Activated CD4-positive, alpha-beta T cell treated with anti-CD3 and anti-CD28 coated beads, Interleukin-2, amount 50 U/mL, for 16 hours (primary cell): ENCODE measurements around the gene DEPDC7.
"Not testable (repeated sequence)": the region's sequence is repeated elsewhere in the genome, so short reads cannot be mapped to it uniquely, and the experiment has no call there.

Source experiments
- DNase-seq: peaks from one replicate; pipeline ENCODE4 v3.0.0-alpha.2; 2020

The DEPDC7 gene

DNA sequence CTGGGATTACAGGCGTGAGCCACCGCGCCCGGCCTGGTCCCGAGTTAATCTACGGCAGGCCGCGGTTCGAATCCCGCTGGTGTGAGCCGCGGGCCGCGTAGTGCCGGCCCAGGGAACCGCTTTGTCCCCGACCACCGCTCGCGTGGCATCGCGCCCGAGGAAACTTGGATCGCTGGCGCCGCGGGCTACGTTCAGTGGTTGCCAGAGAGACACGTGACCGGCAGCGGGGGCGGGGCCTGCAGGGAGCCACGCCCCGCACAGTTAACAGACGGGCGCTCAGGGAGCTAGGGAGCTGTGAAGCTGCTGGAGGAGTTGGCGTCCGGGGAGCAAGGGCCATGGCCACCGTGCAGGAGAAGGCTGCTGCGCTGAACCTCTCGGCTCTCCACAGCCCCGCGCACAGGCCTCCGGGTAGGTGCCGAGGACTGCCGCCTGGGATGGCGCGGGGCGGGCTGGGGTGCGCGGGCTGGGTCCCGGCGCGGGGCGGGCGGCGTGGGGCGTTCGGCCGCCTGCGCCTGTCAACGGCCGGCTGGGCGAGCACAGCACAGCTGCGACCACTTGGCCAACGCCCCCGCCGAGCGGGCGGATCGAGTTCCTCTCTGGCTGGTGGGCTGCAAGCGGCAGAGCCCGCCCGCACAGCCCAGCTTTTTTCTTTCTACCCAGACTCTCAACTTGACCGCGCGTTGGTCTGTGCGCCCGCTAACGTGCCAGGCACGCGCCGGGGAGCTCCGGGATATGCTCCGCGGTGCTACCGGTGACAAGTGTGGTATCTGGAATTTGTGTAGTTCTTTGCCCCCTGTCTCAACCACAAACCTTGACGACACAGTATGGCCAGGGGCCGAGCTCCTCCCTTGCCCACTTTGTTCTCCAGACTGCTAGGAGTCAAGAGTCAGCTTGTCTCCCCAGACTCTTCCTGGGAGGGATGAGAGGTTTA, at the start of gene DEPDC7:
TSS of gene DEPDC7 (plus strand) at position 258 of the 931 bp plus-strand sequence. CDS start at position 336, 78 bp downstream.
- peak; percentile 68 for DNase-seq

DNA sequence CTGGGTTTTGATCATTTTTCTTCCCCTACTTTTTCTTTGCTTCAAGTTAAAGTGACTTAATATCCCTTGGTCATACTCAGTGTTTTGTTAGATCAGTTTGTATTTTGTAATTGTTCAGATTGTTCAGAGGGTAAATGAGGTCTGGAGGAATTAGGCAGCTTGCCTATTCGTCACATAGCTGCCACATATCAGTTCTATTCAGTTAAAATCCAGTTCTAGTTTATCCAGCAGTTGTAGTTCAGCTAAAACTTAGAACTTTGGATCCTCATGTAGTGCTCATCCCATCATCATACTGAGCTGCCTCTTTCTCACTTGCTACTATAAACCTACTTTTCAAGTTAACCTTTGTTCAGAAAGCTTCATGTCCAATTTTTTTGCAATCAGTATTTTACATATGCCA, 47.1 kb upstream of the DEPDC7 start:
- no peak for DNase-seq

DNA sequence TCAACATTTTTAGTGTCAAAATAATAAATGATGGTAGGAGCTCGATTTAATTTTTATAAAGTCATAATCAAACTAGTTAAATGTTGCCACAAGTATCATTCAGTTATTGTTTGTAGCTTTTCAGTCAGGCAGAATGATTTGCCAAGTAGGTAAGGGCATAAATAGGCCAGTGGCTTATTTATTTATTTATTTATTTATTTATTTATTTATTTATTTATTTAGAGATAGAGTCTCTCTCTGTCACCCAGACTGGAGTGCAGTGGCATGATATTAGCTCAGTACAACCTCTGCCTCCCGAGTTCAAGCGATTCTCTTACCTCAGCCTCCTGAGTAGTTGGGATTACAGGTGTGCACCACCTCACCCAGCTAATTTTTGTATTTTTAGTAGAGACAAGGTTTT, 43.4 kb upstream of the DEPDC7 start:
- DNase-seq: not testable (repeated sequence)

GRCh38 chr11:32972781-32973180, 42.9 kb upstream of the DEPDC7 start:
- no peak for DNase-seq

DNA sequence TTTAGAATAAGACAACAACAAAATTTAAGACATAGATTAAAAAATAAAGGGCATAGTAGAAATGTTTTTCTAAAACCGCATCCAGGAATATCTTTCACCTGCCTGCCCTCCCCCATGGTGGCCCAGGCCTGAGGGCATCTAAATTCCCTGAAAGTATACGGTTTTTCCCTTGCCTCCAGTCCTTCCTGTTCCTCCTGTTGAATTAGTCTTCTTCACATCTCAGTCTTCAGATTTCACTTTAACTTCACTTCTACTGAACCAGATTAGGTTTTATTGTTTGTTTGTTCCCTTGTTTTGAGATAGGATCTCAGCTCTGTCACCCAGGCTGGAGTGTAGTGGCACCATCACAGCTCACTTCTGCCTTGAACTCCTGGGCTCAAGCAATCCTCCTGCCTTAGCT, 33.1 kb upstream of the DEPDC7 start:
- no peak for DNase-seq

DNA sequence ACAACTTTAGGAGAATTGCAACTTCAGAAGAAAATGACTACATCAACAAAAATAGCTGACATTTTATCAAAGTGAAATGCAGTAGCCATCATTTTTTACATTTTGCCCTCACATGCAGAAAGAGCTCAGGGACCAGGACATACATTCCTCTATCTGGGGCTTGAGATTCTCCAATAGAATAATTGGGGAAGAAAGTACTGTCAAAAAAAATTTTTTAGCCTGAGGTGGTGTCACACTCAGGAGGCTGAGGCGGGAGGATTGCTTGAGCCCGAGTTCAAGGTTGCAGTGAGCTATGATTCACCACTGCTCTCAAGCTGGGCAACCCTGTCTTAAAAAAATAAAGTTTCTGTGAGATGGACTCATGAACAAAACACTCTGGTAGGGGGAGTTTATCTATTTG, 32.2 kb upstream of the DEPDC7 start:
- DNase-seq: no peak

DNA sequence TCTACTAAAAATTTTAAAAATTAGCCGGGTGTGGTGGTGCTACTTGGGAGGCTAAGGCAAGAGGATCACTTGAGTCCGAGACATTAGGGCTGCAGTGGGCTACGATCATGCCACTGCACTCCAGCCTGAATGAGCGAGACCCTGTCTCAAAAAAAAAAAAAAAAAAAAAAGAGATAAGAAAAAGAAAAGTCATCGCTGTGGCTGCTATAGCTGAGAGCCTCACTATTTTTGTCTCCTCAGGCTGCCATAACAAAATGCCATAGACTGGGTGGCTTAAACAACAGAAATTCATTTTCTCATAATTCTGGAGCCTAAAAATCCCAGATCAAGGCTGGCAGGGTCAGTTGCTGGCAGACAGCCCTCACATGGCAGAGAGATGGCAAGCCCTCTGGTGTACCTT, 30.1 kb upstream of the DEPDC7 start:
- no peak for DNase-seq

DNA sequence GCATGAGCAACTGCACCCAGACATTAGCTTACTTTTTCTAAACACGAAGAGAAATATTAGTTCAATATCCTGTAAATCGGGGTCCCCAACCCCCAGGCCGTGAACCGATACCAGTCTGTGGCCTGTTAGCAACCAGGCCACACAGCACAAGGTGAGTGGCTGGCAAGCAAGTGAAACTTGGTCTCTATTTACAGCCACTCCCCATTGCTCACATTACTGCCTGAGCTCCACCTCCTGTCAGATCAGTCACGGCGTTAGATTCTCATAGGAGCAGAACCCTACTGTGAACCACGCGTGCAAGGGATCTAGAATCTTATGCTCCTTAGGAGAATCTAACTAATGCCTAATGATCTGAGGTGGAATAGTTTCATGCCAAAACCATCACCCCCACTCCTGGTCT, 27.8 kb upstream of the DEPDC7 start:
- DNase-seq: no peak

DNA sequence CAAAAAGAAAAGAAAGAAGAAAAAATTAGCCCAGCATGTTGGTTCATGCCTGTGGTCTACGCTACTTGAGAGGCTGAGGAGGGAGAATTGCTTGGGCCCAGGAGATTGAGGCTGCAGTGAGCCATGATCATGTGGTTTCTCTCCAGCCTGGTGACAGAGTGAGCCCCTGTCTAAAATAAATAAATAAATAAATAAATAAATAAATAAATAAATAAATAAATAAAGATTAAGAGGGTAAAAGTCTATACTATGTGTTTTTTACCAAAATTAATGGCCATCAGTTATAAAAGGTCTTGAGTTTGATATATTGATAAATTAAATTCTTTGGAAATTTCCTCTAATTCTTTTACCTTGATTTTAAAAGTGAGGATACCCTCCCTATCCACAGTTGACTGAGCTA, 25.2 kb upstream of the DEPDC7 start:
- DNase-seq: no peak

DNA sequence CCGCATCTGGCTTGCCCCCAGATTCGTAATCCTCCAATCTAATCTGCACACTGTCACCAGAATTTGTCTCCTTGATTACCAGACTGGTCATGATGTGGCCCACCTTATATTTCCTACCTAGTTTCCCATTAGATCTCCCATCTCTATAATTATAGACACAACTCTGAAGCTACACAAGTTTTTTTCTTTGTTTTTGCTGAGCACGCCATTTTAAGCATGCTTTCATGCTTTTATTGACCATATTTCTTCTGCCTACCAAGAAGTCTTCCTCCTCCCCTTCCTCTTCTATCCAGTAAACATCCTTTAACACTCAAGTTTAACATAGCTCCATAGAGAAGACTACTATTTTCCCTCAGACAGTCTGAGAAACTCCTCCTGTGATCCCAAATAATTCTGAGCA, 24.3 kb upstream of the DEPDC7 start:
- DNase-seq: no peak

DNA sequence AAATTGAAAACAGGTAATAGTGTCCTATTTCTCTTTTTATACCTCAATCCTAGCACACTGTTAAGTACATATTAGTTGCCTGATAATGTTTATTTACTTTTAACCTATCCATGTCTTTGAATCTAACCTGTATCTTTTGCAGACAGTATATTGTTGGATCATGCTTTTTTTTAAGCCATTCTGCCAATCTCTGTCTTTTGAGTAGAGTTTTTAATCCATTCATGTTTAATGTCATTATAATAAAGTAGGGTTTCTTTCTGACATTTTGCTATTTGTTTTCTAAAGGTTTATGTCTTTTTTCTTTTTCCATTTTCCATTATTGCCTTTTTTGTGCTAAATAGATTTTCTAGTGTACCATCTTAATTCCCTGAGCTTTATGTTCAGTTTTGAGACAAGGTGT, 23.8 kb upstream of the DEPDC7 start:
- DNase-seq: no peak

GRCh38 chr11:33000181-33000580, 15.5 kb upstream of the DEPDC7 start:
- DNase-seq: no peak

DNA sequence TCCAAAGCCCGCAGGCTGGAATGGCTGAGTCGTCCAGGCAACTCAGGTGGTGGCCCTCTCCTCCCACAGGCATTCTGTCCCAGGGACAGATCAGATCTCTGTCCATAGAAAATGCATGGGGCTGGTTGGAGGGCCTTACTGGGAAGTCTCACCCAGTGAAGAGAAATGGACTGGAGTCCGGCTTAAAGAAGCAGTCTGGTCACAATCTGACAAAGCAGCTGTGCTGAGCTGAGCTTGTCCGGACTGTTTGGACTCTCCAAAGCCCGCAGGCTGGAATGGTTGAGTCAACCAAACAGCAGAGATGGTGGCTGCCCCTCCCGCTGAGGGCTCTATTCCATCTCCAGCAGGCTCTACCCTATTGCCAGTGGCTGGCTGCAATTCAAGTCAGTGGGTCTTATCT, 14.4 kb upstream of the DEPDC7 start:
- no peak for DNase-seq

- DNase-seq: no peak
Measured at GRCh38 chr11:33001751-33002542, 13.7 kb upstream of the DEPDC7 start.

DNA sequence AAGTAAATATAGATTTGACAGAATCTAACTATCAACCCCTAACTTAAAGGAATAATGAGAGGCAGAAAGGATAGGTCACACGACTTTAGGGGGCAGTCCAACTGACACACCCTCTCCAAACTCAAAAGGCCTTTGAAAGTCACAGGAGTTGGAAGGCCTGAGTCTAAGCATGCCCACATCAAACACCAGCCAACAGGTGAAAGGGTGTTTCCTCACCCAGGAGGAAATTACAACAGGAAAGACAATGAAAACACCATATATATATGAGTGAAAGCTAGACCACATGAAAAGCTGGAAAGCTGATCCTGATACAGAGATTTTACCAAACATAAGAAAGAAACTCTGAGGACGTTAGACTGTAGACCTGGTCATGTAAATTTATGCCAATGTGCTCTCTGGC, 10.5 kb upstream of the DEPDC7 start:
- peak; percentile 34 for DNase-seq

GRCh38 chr11:33006010-33006409, 9.7 kb upstream of the DEPDC7 start:
- no peak for DNase-seq

DNA sequence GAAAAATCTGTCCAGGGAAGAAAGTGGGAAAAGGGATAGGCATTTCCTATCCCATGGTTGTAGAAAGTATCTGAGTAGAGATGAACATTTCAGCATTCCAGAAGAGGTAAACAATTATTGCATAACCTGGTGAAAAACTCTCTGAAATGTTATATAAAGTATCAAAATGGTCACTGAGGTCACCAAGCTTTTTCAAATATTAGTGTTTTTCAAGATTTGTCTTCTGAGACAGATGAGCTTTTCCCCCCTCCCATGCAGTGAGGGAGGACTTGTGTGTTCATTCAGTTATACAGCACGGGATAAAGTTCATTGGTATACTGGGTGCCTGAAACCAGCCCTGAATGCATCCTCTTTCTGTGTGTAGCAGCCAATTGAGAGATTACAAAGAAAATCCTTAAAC, 1.9 kb upstream of the DEPDC7 start:
- no peak for DNase-seq

- DNase-seq: no peak
Measured at GRCh38 chr11:33016654-33017053, 976 bp downstream of the DEPDC7 start.

- no peak for DNase-seq
Measured at GRCh38 chr11:33017478-33017877, 1.8 kb downstream of the DEPDC7 start.

DNA sequence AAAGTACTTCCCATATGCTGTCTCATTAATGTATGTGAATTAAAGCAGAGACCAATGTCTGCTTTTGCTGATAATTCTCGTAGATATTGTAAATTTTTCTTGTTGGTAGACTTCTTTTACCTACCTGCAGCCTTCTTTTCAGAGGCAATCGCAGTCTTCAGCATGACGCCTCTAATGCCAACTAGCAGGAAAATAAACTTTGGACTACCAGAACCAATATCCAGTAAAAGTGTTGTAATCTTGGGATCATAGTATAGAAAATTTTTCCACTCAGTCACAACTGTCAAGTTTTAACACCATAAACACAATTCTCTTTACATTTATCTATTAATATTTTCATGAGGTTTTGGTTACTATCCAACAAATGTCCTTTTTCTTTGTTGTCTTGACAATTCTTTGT, 2.3 kb downstream of the DEPDC7 start:
- DNase-seq: no peak

DNA sequence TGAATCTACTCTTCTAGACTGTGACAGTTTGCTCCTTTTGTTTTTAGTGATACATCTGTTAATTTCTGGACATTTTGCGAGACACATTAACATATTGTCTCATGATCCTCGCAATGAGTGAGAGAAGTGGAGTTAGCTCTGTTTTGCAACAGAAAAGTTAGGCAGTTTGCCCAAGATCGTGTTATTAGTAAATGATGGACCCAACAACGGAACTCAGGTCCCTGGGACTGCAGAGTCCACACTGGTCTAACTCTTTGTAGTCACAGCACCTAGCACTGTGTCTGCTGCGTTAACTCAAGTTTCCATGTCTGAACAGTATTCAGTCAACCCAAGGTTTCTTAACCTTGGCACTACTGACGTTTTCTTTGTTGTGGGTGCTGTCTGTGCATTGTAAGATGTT, 3.2 kb downstream of the DEPDC7 start:
- DNase-seq: no peak

GRCh38 chr11:33021501-33021900, 5.8 kb downstream of the DEPDC7 start:
- no peak for DNase-seq

DNA sequence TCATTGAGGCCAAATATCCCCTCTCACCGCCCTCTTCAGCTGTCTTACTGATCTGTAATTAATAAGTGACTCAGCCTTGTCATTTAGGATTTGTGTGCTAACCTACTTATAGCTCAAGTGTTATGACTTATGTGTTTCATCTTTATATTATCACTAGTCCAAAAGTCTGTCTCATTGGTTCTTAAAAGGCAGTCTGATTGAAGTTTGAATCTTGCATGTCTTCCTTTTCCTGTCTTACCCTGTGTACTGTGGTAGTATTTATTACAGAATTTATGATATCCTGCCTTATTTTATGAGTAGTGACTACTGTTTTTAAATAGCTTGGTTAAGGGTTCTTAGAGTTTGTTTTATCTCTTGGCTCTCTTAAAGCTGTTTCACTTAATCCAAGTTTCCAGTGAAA, 6.3 kb downstream of the DEPDC7 start:
- DNase-seq: no peak

DNA sequence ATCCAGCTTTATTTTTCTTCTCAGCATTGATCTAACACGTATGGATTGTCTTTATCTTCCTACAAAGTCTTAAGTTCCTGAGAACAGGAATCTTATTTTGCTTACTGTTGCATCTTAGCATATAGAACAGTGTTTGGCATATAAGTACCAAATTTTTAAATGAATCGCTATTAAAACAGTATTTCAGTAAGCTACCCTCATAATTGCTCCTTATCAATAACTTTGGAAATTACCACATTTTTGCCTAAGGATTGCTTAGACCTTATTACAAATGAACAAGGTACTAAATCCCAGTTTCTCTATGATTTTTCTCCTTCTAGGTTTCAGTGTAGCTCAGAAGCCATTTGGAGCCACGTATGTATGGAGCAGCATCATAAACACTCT, 9.7 kb downstream of the DEPDC7 start:
- DNase-seq: no peak
